NCI-H2081 (cell line): ENCODE measurements around the gene DGKB.
A peak's percentile ranks its signal among the peaks of the same experiment; 100 is the strongest.

Experiments
- DNase-seq, 2 experiments: peaks; one replicate each; lab custom pipeline; 2025; lab: John Stamatoyannopoulos, UW

Gene DGKB

GRCh38 chr7:14457568-14458453 is 444.7 kb downstream of the DGKB start:
- peak; percentile 89 to 92 for DNase-seq

DNA sequence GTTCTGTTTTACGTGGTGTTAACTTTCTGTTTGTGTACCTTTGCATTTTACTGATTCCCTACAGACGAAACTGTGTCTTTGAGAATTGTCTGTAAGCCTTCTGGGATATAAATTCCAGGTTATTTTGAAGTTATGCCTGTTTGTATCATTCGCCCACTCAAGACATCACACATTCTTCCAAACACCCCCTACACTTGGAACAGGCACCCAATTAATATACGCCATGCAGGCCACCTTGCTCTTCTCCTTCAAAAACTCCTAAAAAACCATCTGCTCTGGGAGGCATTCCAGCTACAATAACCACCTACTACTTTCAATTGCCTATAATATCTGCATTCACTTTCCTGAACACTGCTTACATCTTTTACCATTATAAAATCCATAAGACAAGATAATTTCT is 453.3 kb downstream of the DGKB start:
- no peak for DNase-seq

DNA sequence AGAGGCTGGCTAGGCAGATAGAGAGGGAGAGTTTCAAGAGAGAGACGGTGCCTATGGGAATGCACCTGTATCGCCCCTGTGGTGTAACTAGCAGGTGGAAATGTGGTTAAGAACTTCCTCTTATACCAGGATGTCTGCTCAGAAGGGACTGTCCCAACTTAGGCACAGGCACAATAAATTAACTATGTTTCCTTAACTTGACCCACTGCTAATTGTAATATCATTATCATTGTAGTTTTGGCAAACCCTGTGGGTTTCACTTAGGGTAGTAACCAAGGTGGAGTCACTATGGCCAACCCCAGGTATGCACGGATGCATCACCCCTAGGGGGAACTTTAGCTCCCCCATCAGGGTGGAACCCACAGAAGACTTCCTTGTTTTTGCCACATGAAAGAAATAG is 455.7 kb downstream of the DGKB start:
- no peak for DNase-seq

- DNase-seq = no peak
Observed at GRCh38 chr7:14446219-14446618, 456.3 kb downstream of the DGKB start.

- no peak for DNase-seq
Observed at GRCh38 chr7:14438366-14438765, 464.2 kb downstream of the DGKB start.

GRCh38 chr7:14436878-14437277 is 465.7 kb downstream of the DGKB start:
- DNase-seq = no peak

DNA sequence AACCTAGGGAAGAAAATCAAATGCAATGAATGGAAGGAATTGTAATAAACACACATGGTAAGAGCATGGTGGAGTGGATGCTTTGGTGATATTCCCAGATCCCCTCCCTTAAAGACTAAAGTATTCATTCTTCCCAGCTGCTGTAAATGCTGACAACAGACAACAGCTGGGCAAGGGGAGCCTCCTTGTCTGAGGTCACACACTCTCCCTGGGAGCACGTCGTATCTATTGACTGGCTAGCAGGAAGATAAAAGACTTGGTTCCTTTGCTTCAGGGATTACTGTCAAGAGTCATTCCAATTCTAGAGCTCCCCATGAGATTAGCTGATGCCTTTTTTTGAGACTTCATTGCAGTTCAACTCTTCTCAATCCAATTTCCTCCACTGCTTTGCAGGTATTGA is 469.6 kb downstream of the DGKB start:
- no peak for DNase-seq

- no peak for DNase-seq
Observed at GRCh38 chr7:14430926-14431325, 471.6 kb downstream of the DGKB start.

GRCh38 chr7:14425559-14425958 is 477.0 kb downstream of the DGKB start:
- DNase-seq = peak in 1 of 2 experiments; percentile 31

- peak in 1 of 2 experiments; percentile 23 for DNase-seq
Observed at GRCh38 chr7:14424675-14425074, 477.9 kb downstream of the DGKB start.

- no peak for DNase-seq
Observed at GRCh38 chr7:14420768-14421167, 481.8 kb downstream of the DGKB start.

GRCh38 chr7:14419531-14419930 is 483.0 kb downstream of the DGKB start:
- DNase-seq = no peak

DNA sequence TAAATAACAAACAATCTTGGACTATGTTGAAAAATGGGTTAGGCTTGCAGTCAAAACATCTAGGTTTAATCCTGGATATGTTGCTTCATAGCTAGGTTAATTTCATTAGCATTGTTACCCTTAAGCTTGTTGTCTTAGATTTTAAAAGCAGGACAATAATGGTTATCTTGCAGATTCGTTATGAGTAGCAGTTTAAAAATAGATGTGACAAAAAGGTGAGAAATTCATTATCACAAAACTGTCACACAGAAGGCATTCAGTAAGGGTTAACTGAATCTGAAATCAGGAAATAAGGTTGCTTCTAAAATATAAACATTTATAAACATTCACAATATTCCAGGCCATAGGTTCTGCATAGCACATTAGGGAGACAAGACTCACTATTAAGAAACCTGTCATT is 483.9 kb downstream of the DGKB start:
- DNase-seq = no peak

DNA sequence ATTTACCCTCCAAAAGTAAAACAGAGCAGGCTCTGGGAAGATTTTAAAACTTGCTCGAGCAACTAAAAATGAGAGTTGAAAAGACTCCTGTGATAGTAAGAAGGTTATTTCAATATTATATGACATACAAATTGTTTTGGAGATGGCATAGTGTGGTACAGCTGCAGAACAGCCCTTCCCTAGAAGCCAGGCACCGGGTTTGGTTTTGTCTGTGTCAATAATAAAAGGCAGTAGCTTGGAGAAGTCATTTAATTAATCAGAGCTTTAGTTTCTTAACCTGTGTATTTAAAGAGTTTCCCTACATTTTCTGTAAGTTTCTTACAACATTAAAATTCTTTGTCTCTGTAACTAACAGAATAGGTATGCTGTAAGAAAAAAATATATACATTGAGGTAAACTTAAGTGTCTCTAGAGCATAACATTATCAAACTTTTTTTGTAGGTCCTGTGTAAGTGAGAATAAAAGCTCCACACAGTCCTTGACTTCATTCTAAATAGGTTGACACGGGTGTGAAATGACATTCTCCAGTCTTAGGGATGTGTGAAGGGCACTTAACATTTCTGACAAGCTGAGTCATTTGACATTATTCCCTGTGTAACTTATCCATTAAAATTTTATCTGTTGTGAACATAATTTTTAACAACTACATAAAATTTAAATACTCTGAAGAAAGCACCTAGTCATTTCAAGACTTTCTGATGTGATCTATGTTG is 488.1 kb downstream of the DGKB start:
- DNase-seq = no peak

GRCh38 chr7:14407246-14408015 is 495.1 kb downstream of the DGKB start:
- no peak for DNase-seq

DNA sequence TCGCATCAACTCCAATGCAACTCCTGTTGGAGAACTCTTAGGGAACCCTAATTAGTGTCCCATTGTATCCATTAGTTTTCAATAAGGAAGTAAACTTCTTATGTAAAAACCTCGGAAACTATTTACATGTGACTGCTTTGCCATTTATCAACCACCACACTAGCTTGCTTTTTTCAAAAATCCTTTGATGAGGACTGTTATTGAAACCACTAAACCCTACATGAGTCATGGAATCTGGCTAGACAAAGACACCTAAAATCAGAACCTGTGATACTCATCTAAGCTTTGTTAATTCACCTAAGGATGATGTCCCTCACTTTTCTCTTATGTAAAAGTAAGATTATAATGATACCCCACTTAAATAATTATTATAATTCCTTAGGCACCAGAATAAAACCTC is 499.0 kb downstream of the DGKB start:
- DNase-seq = no peak

DNA sequence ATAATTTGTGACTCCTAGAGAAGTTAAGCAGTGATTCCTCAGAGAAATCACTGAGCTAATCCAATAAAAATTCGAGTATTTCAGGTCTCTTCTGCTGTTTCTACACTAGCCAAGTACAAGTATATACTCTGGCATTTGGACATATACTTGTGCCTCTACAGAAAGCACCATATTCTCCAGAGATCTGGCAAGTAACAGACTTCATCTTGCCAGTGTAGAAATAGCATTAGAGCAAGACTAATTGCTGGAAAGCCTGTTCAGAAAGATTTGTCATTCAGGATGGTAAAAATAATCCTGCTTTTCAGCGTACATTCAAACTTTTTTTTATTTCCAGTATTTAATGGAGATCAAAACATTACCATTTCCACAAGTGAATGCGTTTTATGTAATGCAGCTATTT is 502.3 kb downstream of the DGKB start:
- DNase-seq = no peak

- no peak for DNase-seq
Observed at GRCh38 chr7:14398526-14398925, 504.0 kb downstream of the DGKB start.

DNA sequence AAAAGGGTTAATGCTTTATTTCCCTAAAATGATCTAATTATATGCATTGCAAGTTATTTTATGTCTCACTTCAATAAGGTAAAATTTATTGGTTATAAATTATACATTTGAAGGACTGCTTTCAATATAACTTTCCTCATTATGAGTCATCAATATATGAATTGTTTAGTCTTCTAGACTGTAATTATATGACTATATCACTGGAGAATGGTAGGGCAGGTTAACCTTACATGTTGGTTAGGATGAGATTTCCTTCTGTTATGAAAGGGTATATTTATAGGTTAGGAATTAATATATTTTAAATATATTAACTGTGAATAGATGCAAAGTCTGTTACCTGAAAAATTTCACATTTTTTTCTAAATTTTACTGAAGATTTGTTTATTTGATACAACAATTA is 506.7 kb downstream of the DGKB start:
- DNase-seq = no peak

DNA sequence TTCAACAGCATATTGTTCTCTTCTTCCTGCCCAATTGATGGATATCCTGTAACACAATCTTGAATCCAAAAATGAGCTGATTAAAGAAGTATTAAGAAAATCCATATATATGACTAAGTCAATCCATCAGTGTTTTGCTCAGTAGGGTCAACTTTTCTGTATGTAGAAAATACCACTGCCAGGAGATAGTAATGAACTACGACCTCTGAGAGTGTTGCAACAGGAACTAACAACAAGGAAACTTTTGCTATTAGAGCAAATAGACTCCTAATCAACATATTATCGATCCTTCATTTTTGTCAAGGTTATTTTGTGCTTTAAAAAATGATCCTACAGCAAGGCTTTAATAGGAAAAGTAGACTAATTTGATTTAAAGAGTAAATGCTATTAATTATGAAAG is 507.8 kb downstream of the DGKB start:
- no peak for DNase-seq

DNA sequence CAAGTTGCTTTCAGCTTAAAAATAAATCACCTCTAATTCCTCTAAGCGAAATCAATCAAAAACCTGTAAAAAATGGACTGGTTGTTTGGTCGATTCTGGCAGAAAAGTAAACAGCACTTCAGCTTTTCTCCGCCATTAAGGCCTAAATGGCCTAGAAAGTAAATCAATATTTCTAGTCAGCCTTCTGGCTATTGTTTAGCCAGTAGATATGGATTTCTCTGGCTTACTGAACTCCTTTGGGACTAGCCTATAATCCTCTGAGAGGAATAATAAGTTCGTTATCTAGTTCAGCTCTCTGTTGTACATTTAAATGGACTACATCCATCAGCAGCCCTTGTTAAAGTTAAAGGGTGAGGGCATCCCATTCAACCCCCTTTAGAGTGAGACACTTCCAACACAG is 513.0 kb downstream of the DGKB start:
- DNase-seq = peak; percentile 89 to 97

DNA sequence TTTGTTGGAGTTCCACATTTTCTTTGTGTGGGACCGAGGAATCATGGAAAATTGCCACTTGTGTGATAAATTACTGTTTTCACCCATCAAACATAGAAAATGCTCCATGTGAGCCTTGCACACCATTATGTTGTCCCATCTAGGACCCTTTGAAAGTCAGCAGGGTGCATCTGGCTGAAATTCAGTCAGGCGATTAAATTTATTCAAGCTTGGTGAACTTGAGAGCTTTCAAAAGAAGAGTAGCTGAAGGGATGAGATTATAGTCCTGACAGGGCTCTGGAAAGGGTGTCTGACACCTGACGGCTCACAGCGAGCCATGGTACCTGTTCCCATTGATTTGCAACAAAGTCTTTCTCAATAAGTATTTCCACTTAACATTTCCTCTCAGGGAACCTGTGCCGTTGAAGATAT is 513.4 kb downstream of the DGKB start:
- peak; percentile 91 to 99 for DNase-seq

DNA sequence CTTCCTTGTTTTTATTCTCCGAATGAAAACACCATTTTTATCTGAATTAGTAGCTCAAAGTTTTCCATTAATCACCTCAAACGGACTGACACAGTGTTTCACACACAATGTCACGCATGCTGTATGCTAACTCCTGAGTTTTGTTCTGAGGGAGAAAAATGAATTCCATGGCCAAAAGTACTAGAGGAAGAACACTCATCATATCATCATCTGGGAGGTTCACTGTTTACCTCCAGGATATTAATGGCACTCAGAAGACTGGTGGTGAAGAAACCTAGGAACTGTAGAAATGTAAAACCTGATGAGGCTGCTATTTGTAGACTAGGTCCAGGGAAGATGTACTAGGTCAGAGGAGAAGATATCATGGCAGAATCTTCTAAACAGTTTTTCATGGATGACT is 517.5 kb downstream of the DGKB start:
- no peak for DNase-seq
